Body of pancreas (tissue), 4 donors: ENCODE results near the gene GDF3. TPM values are rescaled to one million over a fixed set of nuclear protein-coding genes. Genes with fewer than 3 reads are reported as not detected.

Experiments
- ATAC-seq: fragments of 150-250 bp; one replicate; pipeline ENCODE4 v1.9.1; 2016
- DNase-seq, 4 donors: peaks; one replicate each; pipeline ENCODE4 v3.0.0-alpha.2; 2019
- H3K27ac ChIP-seq, 4 donors: fragments of 200-600 bp; sonication (generic); 1 replicate in 3 of 4; 2 replicates in 1 of 4; pipeline versions ENCODE4 v1.5.1 to v1.6.1; 2016 to 2019; ENCODE audit warnings: mild to moderate bottlenecking in 1 of 4, mixed read lengths in 1 of 4, moderate library complexity in 1 of 4
- H3K27me3 ChIP-seq, 2 donors: fragments of 200-600 bp; sonication (generic); one replicate each; pipeline ENCODE4 v1.6.0; 2016; ENCODE audit warnings: mild to moderate bottlenecking in 1 of 2
- H3K36me3 ChIP-seq, 2 donors: fragments of 200-600 bp; sonication (generic); replicated peaks in 1 of 2; 2 replicates each; pipeline ENCODE4 v1.5.1; 2016; ENCODE audit warnings: low read depth in 2 of 2; ENCODE audit not compliant: insufficient read depth in 1 of 2
- H3K4me1 ChIP-seq: fragments of 200-600 bp; sonication (generic); one replicate; pipeline ENCODE4 v1.6.0; 2016
- H3K4me3 ChIP-seq, 2 donors: fragments of 200-600 bp; sonication (generic); 1 replicate in 1 of 2; 2 replicates in 1 of 2; pipeline ENCODE4 v1.5.1; 2016 to 2019
- H3K9me3 ChIP-seq, 3 donors: fragments of 200-600 bp; sonication (generic); 1 replicate in 2 of 3; 2 replicates in 1 of 3; pipeline ENCODE4 v1.5.1; 2016
- POLR2A ChIP-seq, 3 donors: fragments of 450-650 bp; IDR thresholded peaks; one replicate each; pipeline ENCODE4 v1.6.1; 2016; ENCODE audit warnings: antibody characterized with exemption in 3 of 3, mild to moderate bottlenecking in 2 of 3
- WGBS, 2 donors: methylation state at CpG; one replicate each; pipeline ENCODE4 v1.1.5; 2017; 5-methylcytosine and 5-hydroxymethylcytosine counted together
- intact Hi-C: fragments of 100-400 bp; cut with DNase I; formaldehyde crosslinking; loops from one replicate; pipeline ENCODE4 v1.15.1; 2023
- total RNA-seq, 2 donors: library from RNA; depleted of rRNA; stranded (reverse); fragments of >200 nt; gene quantifications; one replicate each; pipeline ENCODE4 v1.1.0, GENCODE V29; 2016
- TF ChIP-seq, protein P1 (sequence below), 7 experiments: fragments of 450-650 bp in 4 of 7; fragments of 200-600 bp in 3 of 7; sonication (generic) in 3 of 7; IDR thresholded peaks; one replicate each; pipeline ENCODE4 v1.5.1; 2016 to 2019; ENCODE audit warnings: antibody characterized with exemption in 7 of 7

Gene GDF3
- total RNA-seq, 2 donors from 2014 or later, result not detected

- no peak for ATAC-seq
- intact Hi-C loops, result no loop called here
- H3K4me1 ChIP-seq, result peaks cover 8% of the 10 kb centered on the region
- WGBS, 2 donors, result 51 to 62% methylated on average over 3 of the region's 3 CpGs
- H3K27ac ChIP-seq, result no peak overlapping the region
- H3K4me3 ChIP-seq, result no peak overlapping the region
- TF ChIP-seq, protein P1, sequence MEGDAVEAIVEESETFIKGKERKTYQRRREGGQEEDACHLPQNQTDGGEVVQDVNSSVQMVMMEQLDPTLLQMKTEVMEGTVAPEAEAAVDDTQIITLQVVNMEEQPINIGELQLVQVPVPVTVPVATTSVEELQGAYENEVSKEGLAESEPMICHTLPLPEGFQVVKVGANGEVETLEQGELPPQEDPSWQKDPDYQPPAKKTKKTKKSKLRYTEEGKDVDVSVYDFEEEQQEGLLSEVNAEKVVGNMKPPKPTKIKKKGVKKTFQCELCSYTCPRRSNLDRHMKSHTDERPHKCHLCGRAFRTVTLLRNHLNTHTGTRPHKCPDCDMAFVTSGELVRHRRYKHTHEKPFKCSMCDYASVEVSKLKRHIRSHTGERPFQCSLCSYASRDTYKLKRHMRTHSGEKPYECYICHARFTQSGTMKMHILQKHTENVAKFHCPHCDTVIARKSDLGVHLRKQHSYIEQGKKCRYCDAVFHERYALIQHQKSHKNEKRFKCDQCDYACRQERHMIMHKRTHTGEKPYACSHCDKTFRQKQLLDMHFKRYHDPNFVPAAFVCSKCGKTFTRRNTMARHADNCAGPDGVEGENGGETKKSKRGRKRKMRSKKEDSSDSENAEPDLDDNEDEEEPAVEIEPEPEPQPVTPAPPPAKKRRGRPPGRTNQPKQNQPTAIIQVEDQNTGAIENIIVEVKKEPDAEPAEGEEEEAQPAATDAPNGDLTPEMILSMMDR (IDR thresholded peaks at IDR 0.05), result no peak
- TF ChIP-seq POLR2A (IDR thresholded peaks at IDR 0.05), result no peak
- H3K27me3 ChIP-seq, result no peaks in the 10 kb centered on the region
- no peaks in the 10 kb centered on the region for H3K9me3 ChIP-seq
- no peak for DNase-seq
- H3K36me3 ChIP-seq, result no peaks in the 10 kb centered on the region
These were observed 49.4 kb downstream of the GDF3 start for GRCh38 chr12:7646178-7646475.

DNA sequence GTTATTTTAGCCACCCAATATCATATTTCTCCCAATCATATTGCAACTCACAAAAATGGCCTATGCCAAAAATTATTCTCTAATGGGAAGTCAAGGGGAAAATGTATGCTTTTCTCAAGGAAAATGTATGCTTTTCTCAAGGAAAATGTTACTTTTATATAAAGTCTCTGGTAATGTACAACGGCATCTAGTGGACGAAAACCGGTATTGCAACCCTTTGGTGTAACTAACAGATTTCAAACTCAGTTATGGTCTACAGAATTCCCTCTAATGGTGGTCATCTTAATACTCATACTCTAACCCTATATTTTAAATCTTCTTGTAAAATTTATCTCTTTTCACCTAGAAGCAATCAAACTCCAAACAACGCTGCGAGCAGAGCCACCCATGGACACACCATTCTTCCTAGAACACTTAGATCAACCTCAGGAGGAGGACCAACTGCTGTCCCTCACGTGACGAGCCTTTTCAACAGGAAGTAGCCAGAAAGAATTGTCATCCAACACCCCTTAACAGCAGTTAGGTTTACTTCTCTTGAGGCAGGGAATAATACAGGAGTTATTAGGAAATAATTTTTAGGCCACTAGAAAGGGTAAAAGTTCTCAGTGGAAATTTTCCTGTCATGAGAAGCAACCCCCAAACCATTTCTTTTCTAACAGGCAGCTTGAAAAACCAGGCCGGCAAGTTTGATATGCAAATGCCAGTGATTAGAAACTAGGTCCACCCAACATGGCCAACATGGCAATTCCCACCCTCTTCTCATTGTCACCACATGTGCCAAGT lies 50.0 kb downstream of the GDF3 start:
- TF ChIP-seq, protein P1 (IDR thresholded peaks at IDR 0.05), result peak; percentile 61 to 93 (median 74)
- TF ChIP-seq POLR2A (IDR thresholded peaks at IDR 0.05), result no peak
- WGBS, 2 donors, result 14 to 15% methylated on average over 8 of the region's 8 CpGs
- H3K27me3 ChIP-seq, result no peaks in the 10 kb centered on the region
- ATAC-seq (no peak), DNase-seq (peak; percentile 25 to 51 (median 40))
- H3K4me1 ChIP-seq, result peaks cover 8% of the 10 kb centered on the region
- no peak overlapping the region for H3K27ac ChIP-seq
- no peaks in the 10 kb centered on the region for H3K36me3 ChIP-seq
- H3K9me3 ChIP-seq, result no peaks in the 10 kb centered on the region
- H3K4me3 ChIP-seq, result no peak overlapping the region
- intact Hi-C loops, result no loop called here

GRCh38 chr12:7642876-7643309 lies 52.7 kb downstream of the GDF3 start:
- intact Hi-C loops, result no loop called here
- DNase-seq (no peak), ATAC-seq (no peak)
- Histone ChIP-seq H3K9me3 (no peaks in the 10 kb centered on the region), H3K4me1 (peaks cover 15% of the 10 kb centered on the region), H3K36me3 (no peaks in the 10 kb centered on the region), H3K27me3 (no peaks in the 10 kb centered on the region), H3K4me3 (no peak overlapping the region), H3K27ac (no peak overlapping the region)
- 46 to 47% methylated on average over 8 of the region's 8 CpGs for WGBS, 2 donors
- TF ChIP-seq, protein P1 (IDR thresholded peaks at IDR 0.05), result peak in 4 of 7 experiments; percentile 7 to 15 (median 12)
- TF ChIP-seq POLR2A (IDR thresholded peaks at IDR 0.05), result no peak

DNA sequence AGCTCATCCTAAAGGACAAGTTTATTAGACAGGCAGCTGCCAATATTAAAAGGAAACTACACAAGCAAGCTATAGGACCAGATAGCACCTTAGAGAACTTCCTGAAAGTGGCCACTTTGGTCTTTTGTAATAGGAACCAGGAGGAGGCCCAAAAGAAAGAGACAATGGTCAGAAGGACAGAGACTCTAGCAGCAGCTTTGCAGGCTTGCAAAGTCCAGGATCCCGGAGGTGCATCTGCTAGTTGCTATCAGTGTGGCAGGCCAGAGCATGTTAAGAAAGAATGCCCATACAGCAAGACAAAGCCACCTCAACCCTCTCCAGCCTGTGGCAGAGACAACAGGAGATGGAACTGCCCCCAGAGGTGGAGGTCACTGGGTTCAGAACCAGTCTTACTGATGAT lies 53.3 kb downstream of the GDF3 start:
- intact Hi-C loops, result no loop called here

More for the DNA sequence above, 53.3 kb downstream of the GDF3 start:
- ATAC-seq (no peak), DNase-seq (no peak)
- TF ChIP-seq POLR2A (IDR thresholded peaks at IDR 0.05), result no peak
- TF ChIP-seq, protein P1 (IDR thresholded peaks at IDR 0.05), result no peak
- Histone ChIP-seq H3K9me3 (no peaks in the 10 kb centered on the region), H3K36me3 (no peaks in the 10 kb centered on the region), H3K27ac (no peak overlapping the region), H3K27me3 (no peaks in the 10 kb centered on the region), H3K4me3 (no peak overlapping the region), H3K4me1 (peaks cover 16% of the 10 kb centered on the region)
- WGBS, 2 donors, result 53 to 73% methylated on average over 1 of the region's 1 CpG
